ENCODE measurements around the gene CLCN3. TPM values are rescaled to one million over a fixed set of nuclear protein-coding genes. Genes with fewer than 3 reads are reported as not detected.

CLCN3 gene
- 52.8 and 58.3 TPM in 2 replicates for total RNA-seq

DNA sequence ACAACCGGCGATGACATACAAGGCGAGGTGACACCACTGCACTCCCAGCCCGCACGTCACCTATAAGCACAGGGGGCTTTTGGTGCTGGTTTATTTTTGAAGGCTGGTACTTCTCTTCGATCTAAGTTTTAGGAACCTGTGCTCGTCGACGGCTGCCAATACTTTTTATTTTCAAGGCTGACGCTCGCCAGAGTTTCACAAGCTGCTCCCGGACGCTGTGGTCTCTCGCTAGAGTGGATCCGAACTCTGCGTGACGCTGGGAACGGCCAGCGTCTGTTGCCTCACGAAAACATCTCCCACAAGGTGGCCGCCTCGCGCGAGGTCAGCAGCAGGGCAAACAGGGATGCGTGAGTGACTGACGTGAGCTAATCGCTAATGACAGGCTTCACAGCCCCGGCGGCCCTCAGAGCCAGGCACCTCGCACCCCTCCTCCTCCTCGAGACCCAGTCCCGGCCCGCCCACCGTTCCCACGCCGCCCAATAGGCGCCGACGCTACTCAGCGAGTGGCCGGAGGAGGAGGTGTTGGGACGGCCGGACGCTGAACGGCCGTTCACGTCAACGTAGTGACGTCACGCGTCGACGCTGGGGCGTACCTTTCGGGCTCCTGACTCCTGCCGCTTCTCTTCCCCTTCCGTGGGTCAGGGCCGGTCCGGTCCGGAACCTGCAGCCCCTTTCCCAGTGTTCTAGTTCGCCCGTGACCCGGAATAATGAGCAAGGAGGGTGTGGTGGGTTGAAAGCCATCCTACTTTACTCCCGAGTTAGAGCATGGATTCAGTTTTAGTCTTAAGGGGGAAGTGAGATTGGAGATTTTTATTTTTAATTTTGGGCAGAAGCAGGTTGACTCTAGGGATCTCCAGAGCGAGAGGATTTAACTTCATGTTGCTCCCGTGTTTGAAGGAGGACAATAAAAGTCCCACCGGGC lies at the start of gene CLCN3:
TSS of gene CLCN3 (plus strand) at position 621 of the 922 bp plus-strand sequence. CDS start 15,351 bp downstream, outside the sequence.

DNA sequence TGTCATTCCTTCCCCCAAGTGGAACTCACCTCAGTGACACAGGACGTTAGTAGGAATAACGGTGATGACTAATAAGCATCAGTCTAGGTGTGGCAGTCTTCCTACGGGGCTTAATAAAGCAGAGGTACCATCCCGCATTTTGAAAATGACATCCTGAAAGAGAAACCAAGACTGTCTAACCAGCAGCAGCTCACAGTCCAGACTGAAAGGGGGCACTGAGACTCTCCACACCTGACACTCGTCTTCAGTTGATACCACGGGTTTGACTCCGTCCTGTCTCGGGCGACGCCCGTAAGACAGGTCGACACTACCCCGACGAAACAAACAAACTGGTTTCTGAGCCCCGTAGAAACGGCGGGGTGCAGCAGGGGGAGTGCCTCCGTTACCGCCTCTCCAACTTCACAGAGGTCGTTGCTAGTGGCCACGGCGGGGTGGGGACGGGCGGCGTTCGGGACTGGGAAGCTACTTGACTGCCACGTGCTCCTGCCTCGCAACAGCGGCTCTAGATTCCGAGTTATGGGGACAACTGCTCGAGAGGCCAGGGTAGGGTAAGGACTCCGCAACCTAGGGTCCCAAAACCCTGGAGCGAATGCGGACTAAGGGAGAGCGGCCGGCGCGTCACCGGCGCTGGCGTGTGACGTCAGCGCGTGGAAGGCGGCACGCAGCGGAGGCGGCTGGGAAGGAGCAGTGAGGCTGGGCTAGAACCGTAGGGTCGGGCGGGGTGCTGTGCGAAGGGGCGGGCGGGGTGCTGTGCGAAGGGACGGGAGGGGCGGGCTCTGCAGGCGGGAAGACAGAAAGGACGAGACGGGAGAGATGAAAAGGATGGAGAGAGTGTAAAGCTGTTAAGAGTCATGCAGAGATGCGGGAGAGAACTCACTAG lies 8.1 kb upstream of the CLCN3 start, which contains the start of gene NEK1:
TSS of gene NEK1 (minus strand) at position 593 of the 880 bp plus-strand sequence. CDS start 9,953 bp downstream, outside the sequence.

GRCh38 chr4:169757575-169758184 lies 137.3 kb downstream of the CLCN3 start, which contains the start of gene HPF1:
HPF1 (minus strand) TSS chr4:169757944; CDS start chr4:169757877, 67 bp downstream.

Other genes starting within 250 kb of the CLCN3 start
- gene NEK1, start 8.0 kb upstream of the CLCN3 start, total RNA-seq = 10.2 and 12.0 TPM in 2 replicates
- gene HPF1, start 137.4 kb downstream of the CLCN3 start, total RNA-seq = 43.6 and 55.9 TPM in 2 replicates